Coronary artery (tissue), 2 donors: ENCODE results near the gene FAM210A.
A peak's percentile ranks its signal among the peaks of the same experiment; 100 is the strongest.

Source experiments
- DNase-seq: peaks from one replicate; pipeline ENCODE4 v3.0.0-alpha.2; 2017; ENCODE audit warnings: low spot score
- H3K27ac ChIP-seq, 2 donors: fragments of 200-600 bp; sonication (generic); one replicate each; pipeline ENCODE4 v1.5.1; 2016 to 2019
- H3K4me3 ChIP-seq: fragments of 200-600 bp; sonication (generic); 2 replicates; pipeline ENCODE4 v1.5.1; 2016; ENCODE audit warnings: mild to moderate bottlenecking, moderate library complexity
- TF ChIP-seq, protein P1 (sequence below): fragments of 200-600 bp; sonication (generic); IDR thresholded peaks from one replicate; pipeline ENCODE4 v1.5.1; 2019; ENCODE audit warnings: antibody characterized with exemption

Gene FAM210A, protein sequence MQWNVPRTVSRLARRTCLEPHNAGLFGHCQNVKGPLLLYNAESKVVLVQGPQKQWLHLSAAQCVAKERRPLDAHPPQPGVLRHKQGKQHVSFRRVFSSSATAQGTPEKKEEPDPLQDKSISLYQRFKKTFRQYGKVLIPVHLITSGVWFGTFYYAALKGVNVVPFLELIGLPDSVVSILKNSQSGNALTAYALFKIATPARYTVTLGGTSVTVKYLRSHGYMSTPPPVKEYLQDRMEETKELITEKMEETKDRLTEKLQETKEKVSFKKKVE

GRCh38 chr18:13726232-13726971, at the start of gene FAM210A, which contains the start of gene RNMT:
Gene FAM210A, minus strand, starts transcription at chr18:13726558. Its CDS starts 44,481 bp downstream, at chr18:13682077.
Gene RNMT, plus strand, starts transcription at chr18:13726673. Its CDS starts 4,845 bp downstream, at chr18:13731518.
- peak within 1 kb of the TSS; percentile 83 for H3K4me3 ChIP-seq

DNA sequence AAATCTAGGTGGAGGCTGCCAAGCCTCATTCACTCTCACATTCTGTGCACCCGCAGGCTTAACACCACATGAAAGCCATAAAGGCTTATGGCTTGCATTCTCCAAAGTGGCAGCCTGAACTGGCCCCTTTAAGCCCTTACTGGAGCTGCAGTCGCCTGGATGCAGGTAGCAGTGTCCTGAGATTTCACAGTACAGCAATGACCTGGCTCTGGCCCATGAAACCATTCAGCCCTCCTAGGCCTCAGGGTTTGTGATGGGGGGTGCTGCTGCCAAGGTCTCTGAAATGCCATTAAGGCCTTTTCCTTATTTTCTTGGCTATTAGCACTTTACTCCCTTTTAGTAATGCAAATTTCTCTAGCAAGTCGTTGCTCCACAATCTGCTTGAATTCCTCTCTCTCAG, 48.7 kb upstream of the FAM210A start:
- DNase-seq, result no peak
- no peak overlapping the region for H3K27ac ChIP-seq
- no peak overlapping the region for H3K4me3 ChIP-seq
- TF ChIP-seq, protein P1, sequence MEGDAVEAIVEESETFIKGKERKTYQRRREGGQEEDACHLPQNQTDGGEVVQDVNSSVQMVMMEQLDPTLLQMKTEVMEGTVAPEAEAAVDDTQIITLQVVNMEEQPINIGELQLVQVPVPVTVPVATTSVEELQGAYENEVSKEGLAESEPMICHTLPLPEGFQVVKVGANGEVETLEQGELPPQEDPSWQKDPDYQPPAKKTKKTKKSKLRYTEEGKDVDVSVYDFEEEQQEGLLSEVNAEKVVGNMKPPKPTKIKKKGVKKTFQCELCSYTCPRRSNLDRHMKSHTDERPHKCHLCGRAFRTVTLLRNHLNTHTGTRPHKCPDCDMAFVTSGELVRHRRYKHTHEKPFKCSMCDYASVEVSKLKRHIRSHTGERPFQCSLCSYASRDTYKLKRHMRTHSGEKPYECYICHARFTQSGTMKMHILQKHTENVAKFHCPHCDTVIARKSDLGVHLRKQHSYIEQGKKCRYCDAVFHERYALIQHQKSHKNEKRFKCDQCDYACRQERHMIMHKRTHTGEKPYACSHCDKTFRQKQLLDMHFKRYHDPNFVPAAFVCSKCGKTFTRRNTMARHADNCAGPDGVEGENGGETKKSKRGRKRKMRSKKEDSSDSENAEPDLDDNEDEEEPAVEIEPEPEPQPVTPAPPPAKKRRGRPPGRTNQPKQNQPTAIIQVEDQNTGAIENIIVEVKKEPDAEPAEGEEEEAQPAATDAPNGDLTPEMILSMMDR, result no peak

More at GRCh38 chr18:13726232-13726971, at the start of gene FAM210A, which contains the start of gene RNMT:
- H3K27ac ChIP-seq, result peak within 1 kb of the TSS; percentile 93 to 94
- TF ChIP-seq, protein P1, result no peak
- DNase-seq, result peak; percentile 97

GRCh38 chr18:13762690-13763439, 36.5 kb upstream of the FAM210A start:
- TF ChIP-seq, protein P1, result no peak
- H3K27ac ChIP-seq, result no peak overlapping the region
- DNase-seq, result no peak
- no peak overlapping the region for H3K4me3 ChIP-seq

DNA sequence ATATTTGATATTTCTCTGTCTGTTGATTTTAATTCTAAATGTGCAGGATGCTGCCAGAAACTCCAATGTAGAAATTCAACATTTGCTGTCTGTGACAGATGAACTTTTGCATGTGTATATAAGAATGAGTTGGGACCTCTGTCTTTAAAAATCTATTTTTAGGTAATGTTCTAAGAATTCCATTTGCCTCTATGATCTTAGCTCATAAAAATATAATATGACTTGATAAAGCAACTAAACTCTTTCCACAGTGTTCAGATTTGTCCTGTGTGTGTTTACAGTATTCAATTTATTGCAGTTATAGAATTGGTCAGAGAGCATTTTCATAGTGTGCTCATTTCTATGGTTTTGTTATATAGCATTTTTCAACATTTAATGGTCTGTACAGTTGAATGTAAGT, 33.7 kb upstream of the FAM210A start:
- DNase-seq, result no peak
- no peak overlapping the region for H3K27ac ChIP-seq

DNA sequence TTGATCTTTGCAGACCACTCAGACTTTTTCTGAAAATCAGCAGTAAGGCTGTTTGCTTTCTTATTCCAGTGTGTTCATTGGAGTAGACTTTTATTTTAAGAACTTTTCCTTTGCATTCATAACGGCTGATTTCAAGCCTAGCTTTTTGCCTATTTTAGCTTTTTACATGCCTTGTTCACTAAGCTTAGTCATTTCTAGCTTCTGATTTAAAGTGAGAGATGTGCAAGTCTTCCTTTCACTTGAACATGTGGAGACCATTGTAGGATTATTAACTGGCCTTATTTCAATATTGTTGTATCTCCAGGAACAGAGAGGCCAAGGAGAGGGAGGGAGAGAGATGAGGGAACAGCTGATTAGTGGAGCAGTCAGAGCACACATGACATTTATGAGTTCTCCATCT, 32.3 kb upstream of the FAM210A start:
- H3K27ac ChIP-seq, result no peak overlapping the region
- TF ChIP-seq, protein P1, result no peak
- DNase-seq, result no peak
- H3K4me3 ChIP-seq, result no peak overlapping the region

More for the DNA sequence above, 33.7 kb upstream of the FAM210A start:
- no peak overlapping the region for H3K4me3 ChIP-seq
- TF ChIP-seq, protein P1, result no peak

DNA sequence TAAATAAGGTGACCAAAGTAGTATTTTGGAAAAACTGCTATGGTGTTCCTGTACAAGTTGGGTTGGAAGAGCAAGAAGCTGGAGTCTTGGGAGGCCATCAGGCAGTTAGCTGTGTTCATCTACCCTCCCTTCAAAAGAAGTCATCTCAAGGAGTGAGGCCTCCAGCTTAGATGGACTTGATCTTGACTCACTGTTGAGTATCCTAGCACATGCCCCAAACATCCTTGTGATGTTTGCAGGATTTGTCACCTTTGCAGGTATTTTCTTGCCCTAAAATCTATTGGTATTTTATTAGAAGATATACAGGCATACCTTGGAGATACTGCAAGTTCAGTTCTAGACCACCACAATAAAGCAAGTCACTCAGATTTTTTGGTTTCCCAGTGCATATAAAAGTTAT, 30.3 kb upstream of the FAM210A start:
- TF ChIP-seq, protein P1, result no peak
- Histone ChIP-seq H3K4me3 (no peak overlapping the region), H3K27ac (no peak overlapping the region)
- no peak for DNase-seq
